Measurements from ENCODE around the gene GGTLC1. TPM values are rescaled to one million over a fixed set of nuclear protein-coding genes. Genes with fewer than 3 reads are reported as not detected.
"Not testable (repeated sequence)": the region's sequence is repeated elsewhere in the genome, so short reads cannot be mapped to it uniquely, and the experiment has no call there.

Gene GGTLC1
- total RNA-seq, 2 experiments from 2014 or later = not detected

DNA sequence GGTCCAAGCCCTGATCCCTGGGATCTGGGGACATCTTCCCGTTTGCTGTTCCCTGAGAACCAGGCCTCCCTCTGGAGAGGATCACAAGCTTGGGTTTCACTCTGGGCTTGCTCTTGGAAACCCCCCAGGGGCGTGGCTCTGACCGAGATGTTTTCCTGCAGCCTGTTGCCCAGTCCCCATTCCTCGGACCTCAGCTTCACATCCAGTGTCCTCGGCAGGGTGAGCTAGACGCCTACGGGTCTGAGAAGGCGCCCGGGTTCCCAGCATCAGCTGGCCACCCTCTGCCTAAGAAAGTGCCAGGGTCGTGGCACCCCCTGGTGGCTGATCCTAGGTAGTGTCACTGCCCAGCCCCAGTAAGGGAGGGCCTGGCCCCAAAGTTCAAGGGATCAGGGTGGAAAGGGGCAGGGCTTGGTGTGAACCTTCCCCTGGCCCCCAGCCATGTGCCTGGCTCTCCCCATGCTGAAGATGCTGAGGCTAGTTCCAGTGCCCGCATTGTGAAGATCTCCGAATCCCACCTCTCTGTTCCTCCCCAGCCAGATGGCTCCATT, 4.0 kb downstream of the GGTLC1 start:
- DNase-seq, H3K27ac Mint-ChIP-seq, H3K36me3 Mint-ChIP-seq, H3K4me3 Mint-ChIP-seq, H3K9me3 Mint-ChIP-seq, H3K4me1 Mint-ChIP-seq, H3K27me3 Mint-ChIP-seq: not testable (repeated sequence)

DNA sequence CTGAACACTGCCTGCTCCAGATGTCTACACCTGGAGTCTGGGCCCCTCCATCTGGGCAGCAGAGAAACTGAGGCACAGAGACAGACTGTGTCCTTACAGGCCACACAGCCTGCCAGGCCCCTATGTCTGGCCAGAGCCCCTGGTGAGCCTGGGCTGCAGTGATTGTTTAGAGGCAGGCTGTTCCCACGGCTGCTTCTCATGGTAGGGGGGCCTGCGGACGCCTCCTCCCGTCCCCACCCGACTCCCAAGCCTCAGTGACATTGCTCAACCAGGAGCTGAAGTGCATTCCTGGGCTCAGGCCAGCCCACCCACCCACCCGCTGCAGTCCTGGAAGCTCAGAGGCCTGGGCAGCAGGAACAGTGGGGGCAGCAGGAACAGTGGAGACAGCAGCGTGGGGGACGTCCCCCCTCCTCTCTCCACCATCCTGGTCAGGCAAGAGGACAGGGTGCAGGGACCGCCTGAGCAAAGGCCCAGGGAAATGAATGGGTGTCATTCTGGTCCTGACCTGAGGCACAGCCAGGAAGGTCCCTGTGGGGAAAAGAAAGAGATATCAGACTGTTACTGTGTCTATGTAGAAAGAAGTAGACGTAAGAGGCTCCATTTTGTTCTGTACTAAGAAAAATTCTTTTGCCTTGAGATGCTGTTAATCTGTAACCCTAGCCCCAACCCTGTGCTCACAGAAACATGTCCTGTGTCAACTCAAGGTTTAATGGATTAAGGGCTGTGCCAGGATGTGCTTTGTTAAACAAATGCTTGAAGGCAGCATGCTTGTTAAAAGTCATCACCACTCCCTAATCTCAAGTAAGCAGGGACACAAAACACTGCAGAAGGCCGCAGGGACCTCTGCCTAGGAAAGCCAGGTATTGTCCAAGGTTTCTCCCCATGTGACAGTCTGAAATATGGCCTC, 6.2 kb downstream of the GGTLC1 start:
- H3K9me3 Mint-ChIP-seq, H3K36me3 Mint-ChIP-seq, H3K4me3 Mint-ChIP-seq, H3K27me3 Mint-ChIP-seq, DNase-seq, H3K27ac Mint-ChIP-seq, H3K4me1 Mint-ChIP-seq: not testable (repeated sequence)

DNA sequence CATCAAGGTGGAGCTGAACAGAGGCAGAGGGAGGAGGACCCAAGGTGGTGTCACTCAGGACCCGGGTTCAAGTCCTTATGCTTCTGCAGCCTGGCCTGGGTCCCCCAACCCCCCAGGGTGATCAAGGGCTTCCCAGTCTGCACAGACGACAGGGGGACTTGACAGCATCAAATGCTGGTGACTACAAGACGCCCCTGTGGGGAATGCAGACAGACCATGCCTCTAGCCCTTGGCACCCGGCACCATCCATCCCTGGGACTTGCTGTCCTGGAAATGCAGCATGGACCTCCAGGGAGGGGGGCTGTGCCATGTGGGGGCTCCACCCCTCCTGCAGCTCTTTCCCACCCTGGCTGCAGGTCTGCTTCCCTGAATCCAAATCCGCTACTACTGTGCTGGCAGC, 7.1 kb downstream of the GGTLC1 start:
- not testable (repeated sequence) for H3K4me3 Mint-ChIP-seq, H3K36me3 Mint-ChIP-seq, H3K9me3 Mint-ChIP-seq, H3K4me1 Mint-ChIP-seq, DNase-seq, H3K27me3 Mint-ChIP-seq, H3K27ac Mint-ChIP-seq

DNA sequence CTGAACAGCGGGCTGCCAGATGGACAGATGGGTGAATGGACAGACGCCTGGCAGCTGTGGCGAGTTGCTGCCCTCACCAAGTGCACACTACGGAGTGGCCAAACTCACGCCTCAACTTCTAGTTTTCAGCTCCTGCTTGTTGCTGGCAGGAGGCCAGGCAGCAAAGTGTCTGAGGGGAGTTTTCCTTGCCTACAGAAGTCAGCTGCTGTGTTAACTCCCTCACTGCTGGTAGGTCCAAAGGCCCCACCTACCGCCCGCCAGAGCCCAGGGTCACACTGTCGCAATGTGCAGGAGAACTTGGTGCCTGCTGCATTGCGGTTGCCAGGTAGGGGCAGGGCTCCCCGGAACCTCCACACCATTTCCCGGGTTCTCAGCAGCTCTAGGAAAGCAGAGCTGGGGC, 7.6 kb downstream of the GGTLC1 start:
- DNase-seq, H3K27me3 Mint-ChIP-seq, H3K36me3 Mint-ChIP-seq: not testable (repeated sequence)

DNA sequence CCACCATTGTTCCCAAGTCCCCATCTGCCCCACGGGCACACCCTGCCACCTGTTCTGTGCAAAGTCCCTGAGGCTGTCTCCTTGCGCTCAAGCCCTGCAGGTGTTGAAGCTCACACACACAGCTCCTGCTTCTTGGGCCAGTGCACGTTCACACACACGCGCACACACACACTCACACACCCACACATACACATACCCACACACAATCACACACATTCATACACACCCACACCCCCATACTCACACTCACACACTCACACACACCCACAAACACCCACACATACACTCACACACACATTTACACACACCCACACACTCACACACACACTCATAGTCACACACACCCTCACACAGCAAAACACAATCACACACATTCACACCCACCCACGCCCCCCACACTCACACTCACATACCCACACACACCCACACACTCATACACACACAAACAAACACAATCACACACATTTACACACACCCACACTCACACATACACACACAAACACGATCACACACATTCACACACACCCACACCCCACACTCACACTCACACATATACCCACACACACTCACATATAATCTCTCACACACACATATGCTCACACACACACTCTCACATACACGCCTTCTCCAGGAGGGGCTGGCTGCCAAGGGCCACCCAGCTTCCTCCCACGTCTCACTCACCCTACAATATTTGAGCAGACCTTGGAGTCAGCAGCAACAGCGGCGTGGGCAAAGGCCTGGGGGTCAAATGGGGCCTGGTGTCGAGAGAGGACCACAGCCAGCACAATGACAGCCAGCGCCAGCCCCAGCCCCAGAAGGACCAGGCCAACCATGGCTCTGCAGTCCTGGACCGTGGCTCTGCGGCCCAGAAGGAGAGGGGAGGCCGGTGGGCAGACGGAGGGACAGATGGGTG, 8.4 kb downstream of the GGTLC1 start:
- H3K4me1 Mint-ChIP-seq, H3K36me3 Mint-ChIP-seq, H3K9me3 Mint-ChIP-seq, H3K27ac Mint-ChIP-seq, H3K4me3 Mint-ChIP-seq, DNase-seq, H3K27me3 Mint-ChIP-seq: not testable (repeated sequence)

More for the DNA sequence above, 7.6 kb downstream of the GGTLC1 start:
- H3K27ac Mint-ChIP-seq, H3K4me3 Mint-ChIP-seq, H3K4me1 Mint-ChIP-seq, H3K9me3 Mint-ChIP-seq: not testable (repeated sequence)

DNA sequence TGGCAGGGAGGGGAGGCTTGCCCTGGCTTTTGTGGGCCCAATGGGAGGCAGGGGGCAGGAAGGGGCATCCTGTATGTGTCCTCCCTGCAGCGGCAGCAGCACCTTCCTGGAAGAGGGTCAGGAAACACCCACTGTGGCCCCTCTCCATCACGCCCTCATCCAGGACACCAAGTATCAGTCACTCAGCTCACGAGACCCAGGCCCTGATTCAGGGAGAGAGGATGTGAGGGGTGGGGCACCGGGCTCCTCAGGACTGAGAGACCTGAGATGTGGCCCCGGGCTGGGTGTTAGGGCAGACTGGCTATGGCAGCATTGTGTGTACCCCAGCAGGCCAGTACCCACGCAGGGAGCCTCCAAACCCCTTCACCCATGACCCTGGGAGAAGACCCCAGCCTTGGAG, 9.2 kb downstream of the GGTLC1 start:
- H3K27me3 Mint-ChIP-seq, H3K4me1 Mint-ChIP-seq, H3K27ac Mint-ChIP-seq, DNase-seq, H3K9me3 Mint-ChIP-seq, H3K4me3 Mint-ChIP-seq, H3K36me3 Mint-ChIP-seq: not testable (repeated sequence)

DNA sequence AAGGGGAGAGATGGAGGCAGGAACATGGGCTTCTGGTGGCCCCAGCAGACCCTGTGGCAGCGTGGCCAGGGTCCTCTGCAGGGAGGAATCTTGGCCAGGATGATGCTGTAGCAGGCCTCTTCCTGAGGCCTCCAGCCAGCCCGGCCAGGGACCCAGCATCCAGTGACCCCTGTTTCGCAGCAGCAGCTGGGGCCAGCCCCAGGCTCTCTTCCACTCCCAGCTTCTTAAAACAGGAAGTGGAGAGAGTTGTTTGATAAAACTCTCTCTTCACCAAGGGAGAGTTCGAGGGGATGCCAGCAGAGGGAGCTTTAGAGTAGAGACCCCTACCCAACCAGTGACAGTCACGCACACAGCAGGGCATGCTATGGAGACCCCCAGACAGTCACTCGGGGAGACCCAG, 10.1 kb downstream of the GGTLC1 start:
- not testable (repeated sequence) for H3K36me3 Mint-ChIP-seq, H3K27me3 Mint-ChIP-seq, H3K4me1 Mint-ChIP-seq, H3K4me3 Mint-ChIP-seq, DNase-seq, H3K9me3 Mint-ChIP-seq, H3K27ac Mint-ChIP-seq

DNA sequence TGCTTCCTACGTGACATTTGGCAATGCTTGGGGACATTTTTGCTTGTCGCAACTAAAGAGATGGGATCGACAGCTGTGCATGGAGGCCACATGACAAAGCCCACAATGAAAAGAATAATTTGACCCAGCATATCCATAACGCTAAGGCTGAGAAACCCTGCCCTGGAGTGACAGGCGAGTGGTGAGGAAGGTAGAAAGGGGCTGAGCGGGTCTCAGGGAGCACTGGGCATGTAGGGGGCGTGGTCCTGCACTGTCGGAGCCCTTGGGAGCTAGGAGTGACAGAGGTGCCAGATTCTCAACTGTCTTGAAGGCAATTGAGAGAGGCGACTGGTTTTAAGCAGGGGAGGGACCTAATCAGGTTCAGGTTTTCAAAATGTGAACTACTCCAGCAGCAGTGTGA, 13.6 kb downstream of the GGTLC1 start:
- H3K9me3 Mint-ChIP-seq = no peaks in the 10 kb centered on the region
- no peaks in the 10 kb centered on the region for H3K4me1 Mint-ChIP-seq
- no peaks in the 10 kb centered on the region for H3K27me3 Mint-ChIP-seq
- H3K27ac Mint-ChIP-seq = no peak overlapping the region
- no peaks in the 10 kb centered on the region for H3K36me3 Mint-ChIP-seq
- DNase-seq = no peak
- no peak overlapping the region for H3K4me3 Mint-ChIP-seq

DNA sequence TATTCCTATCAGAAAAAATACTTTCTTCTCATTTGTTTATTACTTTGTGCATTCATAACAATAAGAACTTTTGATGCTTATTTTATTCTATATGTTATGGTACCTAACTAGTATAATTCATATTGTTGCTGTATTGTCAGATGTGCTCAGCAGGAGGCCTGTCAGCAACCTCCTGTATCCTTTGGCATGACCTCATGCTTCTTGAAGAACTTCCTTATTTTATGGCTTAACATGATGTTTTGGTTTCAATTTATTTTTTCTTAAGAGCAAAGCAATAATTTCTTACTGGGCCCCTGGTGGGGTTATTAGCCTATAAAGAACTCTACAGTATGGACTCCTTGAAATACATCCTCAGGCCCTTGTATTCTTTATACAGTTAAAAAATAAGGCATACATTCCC, 17.3 kb downstream of the GGTLC1 start:
- Mint-ChIP-seq H3K36me3 (no peaks in the 10 kb centered on the region), H3K9me3 (peaks cover 2% of the 10 kb centered on the region), H3K4me3 (no peak overlapping the region), H3K27ac (no peak overlapping the region), H3K27me3 (no peaks in the 10 kb centered on the region), H3K4me1 (peaks cover 2% of the 10 kb centered on the region)
- DNase-seq = no peak

DNA sequence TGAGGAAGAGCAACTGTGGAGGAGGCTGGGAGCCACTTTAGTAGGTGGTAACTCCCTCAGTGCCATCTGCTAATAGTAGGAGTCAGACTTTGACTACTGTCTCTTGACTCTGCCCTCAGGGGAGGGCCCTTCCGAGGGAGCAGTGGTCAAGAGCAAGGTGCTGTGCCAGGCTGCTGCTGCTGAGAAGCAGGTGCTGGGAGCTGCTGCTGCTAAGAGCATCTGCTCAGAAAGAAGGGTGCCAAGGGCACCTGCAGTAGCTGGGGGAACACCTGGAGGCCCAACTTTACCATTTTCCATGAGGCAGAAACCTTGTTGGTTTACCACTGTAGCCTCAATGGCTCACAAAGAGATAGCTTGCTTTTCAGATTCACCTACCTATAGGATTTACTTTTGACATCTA, 18.5 kb downstream of the GGTLC1 start:
- no peak overlapping the region for H3K27ac Mint-ChIP-seq
- H3K36me3 Mint-ChIP-seq = no peaks in the 10 kb centered on the region
- DNase-seq = no peak
- no peak overlapping the region for H3K4me3 Mint-ChIP-seq
- peaks cover 2% of the 10 kb centered on the region for H3K4me1 Mint-ChIP-seq
- H3K9me3 Mint-ChIP-seq = peaks cover 4% of the 10 kb centered on the region
- H3K27me3 Mint-ChIP-seq = no peaks in the 10 kb centered on the region

DNA sequence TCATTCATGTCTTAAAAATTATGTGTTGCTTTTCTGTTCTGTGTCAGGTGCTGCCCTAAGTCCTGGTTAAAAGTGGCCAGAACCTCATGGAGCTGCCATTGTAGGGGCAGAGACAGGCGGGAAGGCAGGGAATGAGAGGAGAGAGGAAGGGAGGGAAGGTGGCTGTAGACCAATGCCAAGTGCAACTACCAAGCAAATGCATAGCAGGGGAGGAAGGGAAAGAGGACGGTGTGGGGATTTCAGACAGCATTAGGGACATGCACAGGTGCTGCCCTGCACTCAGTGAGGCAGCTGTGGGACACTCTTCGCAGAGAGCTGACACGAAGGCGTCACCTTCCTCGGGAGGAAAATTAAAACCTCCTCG, 21.0 kb downstream of the GGTLC1 start:
- Mint-ChIP-seq H3K27me3 (peaks cover 4% of the 10 kb centered on the region), H3K27ac (no peak overlapping the region), H3K36me3 (peaks cover 2% of the 10 kb centered on the region), H3K9me3 (peaks cover 6% of the 10 kb centered on the region), H3K4me3 (no peak overlapping the region), H3K4me1 (peaks cover 2% of the 10 kb centered on the region)
- no peak for DNase-seq

DNA sequence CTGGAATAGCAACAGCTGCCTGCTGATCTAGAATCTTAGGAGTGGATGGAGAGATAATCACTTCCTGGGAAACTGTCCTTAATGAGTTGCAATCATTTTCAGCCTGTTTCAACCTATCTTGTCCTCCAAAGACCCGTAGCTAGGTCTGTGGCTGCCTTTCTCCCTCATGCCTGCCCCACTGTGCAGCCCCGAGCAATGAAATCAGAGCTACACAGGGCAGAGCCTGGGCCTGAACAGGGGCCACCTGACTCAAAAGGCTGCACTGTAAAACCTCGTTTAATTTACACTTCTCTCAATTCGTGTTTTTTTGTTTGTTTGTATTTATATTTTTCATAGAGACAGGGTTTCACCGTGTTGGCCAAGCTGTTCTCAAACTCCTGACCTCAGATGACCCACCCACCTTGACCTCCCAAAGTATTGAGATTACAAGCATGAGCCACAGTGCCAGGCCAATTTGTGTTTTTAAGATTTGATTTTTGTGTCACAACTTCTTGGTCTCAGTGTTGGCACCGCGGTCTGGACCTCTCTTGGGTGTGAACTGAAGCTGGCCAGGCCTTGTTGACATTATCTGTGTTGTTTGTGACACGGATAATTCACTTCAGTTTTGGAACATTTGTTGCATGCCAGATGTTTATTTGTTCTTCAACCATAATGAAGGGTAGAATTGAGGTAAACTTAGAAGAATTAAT, 21.5 kb downstream of the GGTLC1 start:
- Mint-ChIP-seq H3K36me3 (peaks cover 2% of the 10 kb centered on the region), H3K27me3 (peaks cover 8% of the 10 kb centered on the region), H3K4me1 (peaks cover 2% of the 10 kb centered on the region), H3K4me3 (no peak overlapping the region), H3K27ac (no peak overlapping the region), H3K9me3 (peaks cover 6% of the 10 kb centered on the region)
- no peak for DNase-seq

DNA sequence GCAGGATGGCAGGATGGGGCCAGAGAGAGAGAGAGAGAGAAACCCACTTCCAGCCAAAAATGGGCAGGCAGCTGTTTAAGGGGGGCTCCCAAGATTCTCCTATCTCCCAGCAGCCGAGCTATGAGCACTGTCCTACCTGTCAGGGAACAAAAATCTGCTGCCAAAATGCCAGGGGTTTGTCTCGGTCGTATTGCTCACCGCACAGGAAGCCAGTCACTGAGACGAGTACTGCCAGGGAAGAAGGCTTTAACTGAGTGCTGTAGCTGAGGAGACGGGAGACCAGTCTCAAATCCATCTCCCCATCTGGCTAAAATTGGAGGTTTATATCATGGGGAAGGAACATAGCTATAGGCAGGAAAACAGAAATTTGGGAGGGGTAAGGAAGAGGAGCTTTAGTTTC, 22.3 kb downstream of the GGTLC1 start:
- peaks cover 8% of the 10 kb centered on the region for H3K27me3 Mint-ChIP-seq
- peaks cover 6% of the 10 kb centered on the region for H3K9me3 Mint-ChIP-seq
- H3K27ac Mint-ChIP-seq = no peak overlapping the region
- DNase-seq = no peak
- peaks cover 2% of the 10 kb centered on the region for H3K36me3 Mint-ChIP-seq
- no peak overlapping the region for H3K4me3 Mint-ChIP-seq
- peaks cover 2% of the 10 kb centered on the region for H3K4me1 Mint-ChIP-seq

DNA sequence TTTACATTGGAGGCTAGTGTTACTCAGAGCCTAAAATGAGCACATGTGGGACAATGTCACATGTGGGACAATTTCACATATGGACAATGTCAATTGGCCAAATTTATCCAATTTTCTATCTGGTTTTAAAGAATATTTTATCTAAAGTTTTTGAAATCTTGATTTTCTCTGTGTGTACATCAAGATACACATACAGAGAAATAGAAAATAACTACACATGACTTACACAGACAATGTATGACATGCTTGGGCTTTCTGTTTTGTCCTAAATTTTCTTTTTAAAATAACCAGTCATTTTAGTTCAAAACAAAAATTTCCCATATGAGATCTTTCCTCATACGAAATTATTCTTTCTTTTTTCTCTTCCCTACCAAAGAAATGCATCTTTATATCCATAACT, 24.6 kb downstream of the GGTLC1 start:
- Mint-ChIP-seq H3K27me3 (peaks cover 8% of the 10 kb centered on the region), H3K27ac (no peak overlapping the region), H3K9me3 (peaks cover 7% of the 10 kb centered on the region), H3K4me3 (no peak overlapping the region), H3K4me1 (no peaks in the 10 kb centered on the region), H3K36me3 (peaks cover 4% of the 10 kb centered on the region)
- no peak for DNase-seq

DNA sequence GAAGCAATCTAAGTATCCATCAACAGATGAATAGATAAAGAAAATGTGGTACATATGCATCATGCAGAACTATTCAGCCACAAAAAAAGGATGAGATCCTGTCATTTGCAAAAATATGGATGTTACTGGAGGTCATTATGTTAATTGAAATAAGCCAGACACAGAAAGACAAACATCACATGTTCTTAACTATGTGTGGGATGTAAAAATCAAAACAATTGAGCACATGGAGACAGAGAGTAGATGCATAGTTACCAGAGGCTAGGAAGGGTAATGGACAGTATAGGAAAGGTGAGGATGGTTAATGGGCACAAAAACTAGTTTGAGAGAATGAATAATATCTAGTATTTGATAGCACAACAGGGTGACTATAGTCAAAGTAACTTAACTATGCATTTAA, 26.3 kb downstream of the GGTLC1 start:
- Mint-ChIP-seq H3K4me3 (no peak overlapping the region), H3K27ac (no peak overlapping the region), H3K4me1 (no peaks in the 10 kb centered on the region), H3K36me3 (peaks cover 4% of the 10 kb centered on the region), H3K27me3 (peaks cover 8% of the 10 kb centered on the region), H3K9me3 (peaks cover 7% of the 10 kb centered on the region)
- DNase-seq = no peak
